M059J (cell line): ENCODE measurements around the gene KIAA1328. TPM values are rescaled to one million over a fixed set of nuclear protein-coding genes. Genes with fewer than 3 reads are reported as not detected.

Experiments
- DNase-seq: peaks from one replicate; pipeline ENCODE4 v3.0.0-alpha.2; 2012; ENCODE audit warnings: low read depth
- total RNA-seq: library from RNA; depleted of rRNA; stranded (reverse); fragments of >200 nt; shearing (Covaris generic); gene quantifications from 2 replicates; pipeline ENCODE4 v1.2.3, GENCODE V29; 2014

KIAA1328 gene
- total RNA-seq, 1 experiment from 2014 or later = 7.4 TPM

DNA sequence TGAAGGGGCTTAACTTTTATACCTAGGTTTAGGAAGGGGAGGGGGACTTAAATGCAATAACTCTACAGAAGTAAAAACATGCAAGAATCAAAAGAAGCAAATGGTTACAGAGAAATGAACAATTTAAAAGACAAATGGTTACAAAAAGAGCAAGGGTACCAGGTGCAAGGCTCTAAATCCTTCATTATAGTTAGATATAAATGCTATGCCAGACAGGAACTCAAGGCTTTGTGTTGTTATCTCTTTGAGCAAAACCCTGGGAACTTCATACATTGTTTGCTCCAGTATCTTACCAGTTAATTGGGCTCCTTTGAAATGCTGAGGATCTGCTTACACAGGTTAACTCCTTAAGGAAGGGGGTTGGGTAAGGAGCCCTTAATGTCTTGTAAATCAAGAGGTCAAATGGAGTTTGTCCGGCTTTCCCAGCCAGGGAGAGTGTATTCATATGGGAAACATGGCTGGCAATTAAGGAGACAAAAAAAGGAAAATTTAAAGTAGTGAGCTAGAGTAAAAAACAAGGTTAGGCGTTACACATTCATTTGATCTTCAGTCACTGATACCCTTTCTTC, 389.2 kb downstream of the KIAA1328 start:
- no peak for DNase-seq

DNA sequence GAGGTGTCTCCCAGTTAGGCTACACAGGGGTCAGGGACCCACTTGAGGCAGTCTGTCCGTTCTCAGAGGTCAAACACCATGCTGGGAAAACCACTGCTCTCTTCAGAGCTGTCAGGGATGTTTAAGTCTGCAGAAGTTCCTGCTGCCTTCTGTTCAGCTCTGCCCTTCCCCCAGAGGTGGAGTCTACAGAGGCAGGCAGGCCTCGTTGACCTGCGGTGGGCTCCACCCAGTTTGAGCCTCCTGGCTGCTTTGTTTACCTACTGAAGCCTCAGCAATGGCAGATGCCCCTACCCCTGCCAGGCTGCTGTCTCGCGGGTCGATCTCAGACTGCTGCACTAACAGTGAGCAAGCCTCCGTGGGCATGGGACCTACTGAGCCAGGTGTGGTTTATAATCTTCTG, 390.3 kb downstream of the KIAA1328 start:
- DNase-seq = no peak

DNA sequence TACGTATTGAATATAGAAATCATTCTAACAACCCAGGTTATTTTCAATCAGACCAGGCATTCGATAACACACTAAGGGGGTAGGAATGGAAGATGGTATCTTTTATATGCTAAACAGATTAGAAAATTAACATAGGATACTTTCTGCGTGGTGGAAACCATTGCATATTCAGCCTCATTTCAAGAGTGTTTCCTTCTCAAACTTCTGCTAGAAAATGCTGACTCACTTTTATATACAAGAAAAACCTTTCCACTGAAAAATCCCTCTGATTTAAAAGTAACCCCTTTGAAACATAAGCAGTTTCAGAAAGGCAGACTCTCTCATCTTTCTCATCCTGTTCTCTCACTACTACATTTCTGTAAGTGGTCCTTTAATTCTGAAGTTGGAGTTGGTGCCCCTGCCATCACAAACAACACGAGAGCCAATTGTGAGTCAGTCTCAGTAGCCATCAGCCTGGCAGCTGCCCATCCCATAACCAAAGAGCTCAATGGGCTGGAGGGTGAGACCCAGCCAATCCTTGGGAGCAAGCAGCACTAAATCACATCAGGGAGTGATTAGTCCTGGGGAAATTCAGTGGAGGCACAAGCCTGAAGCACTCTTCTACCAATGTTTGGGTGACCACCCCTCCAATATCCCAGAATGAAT, 393.5 kb downstream of the KIAA1328 start:
- DNase-seq = no peak

GRCh38 chr18:37222999-37223378, 394.1 kb downstream of the KIAA1328 start:
- no peak for DNase-seq

DNA sequence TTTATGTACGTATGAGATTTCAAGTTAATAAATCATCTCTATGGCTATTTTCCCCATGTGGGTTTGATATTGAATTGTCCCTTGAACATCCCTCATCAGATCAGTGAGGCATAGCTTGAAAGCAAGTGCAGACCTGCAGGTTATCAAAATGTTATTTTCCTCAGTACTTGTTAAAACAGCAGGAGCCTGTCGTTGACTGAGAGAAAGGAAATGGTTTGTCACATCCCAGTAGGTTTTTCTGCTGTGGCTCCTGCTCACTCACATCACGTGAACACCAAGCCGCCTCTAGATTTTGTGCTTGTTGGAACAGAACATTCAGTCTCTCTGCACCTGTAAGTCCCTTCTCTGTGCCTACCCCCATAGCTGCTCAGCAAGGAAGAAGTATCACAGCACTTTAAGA, 396.4 kb downstream of the KIAA1328 start:
- no peak for DNase-seq

DNA sequence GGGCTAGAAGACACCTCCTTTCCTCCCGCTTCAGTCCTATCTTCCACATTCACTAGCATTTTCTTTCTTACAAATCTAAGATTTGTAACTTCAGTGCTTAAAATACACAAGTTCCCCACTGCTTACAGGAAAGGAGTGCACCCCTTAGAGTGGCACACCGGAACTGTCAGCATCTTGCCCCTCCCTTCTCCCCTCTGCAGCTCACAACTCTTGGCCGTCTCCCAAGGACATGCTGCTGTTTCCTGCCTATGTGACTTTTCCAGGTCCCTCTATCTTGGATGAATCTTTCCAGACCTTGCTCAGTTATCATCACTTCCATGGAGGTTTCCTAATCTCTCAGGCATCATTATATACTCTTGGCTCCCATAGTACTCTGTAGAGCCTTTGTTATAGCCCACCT, 401.8 kb downstream of the KIAA1328 start:
- no peak for DNase-seq

DNA sequence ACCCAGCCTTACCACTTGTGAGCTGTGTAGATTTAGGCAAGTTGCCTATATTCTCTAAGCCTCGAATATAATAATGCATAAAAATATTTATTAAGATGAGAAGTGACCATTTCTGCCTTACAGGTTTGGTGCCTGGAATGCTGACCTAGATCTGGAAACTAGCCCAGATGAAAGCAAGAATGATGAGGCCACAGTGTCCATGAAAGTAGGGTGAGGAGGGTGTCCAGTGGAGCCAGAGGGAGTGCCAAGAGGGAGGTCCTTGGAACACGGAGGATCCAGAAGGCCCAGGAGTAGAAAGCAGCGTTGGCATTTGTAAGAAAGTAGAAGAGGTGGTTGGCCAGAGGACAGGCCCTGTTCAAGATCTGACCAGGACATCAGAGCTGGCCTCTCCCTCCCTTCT, 402.3 kb downstream of the KIAA1328 start:
- no peak for DNase-seq

DNA sequence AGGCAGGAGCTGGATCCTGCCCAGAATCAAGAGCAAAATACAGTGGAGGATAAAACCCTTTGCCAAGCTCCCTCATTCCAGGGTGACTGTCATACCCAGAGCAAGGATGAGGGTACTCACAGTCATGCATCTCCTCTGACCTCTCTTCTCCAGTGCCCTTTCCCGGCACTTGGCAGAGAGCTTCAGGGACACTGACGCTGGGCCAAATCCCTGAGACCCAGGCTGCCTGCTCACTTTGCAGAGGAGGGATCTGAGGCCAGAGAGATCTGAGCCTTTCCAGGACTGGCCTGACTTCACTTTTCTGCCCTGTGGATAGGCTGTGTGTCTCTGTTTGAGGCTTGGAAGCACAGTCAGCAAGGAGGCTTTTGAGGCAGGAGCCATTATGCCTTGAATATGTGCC, 406.7 kb downstream of the KIAA1328 start:
- no peak for DNase-seq

DNA sequence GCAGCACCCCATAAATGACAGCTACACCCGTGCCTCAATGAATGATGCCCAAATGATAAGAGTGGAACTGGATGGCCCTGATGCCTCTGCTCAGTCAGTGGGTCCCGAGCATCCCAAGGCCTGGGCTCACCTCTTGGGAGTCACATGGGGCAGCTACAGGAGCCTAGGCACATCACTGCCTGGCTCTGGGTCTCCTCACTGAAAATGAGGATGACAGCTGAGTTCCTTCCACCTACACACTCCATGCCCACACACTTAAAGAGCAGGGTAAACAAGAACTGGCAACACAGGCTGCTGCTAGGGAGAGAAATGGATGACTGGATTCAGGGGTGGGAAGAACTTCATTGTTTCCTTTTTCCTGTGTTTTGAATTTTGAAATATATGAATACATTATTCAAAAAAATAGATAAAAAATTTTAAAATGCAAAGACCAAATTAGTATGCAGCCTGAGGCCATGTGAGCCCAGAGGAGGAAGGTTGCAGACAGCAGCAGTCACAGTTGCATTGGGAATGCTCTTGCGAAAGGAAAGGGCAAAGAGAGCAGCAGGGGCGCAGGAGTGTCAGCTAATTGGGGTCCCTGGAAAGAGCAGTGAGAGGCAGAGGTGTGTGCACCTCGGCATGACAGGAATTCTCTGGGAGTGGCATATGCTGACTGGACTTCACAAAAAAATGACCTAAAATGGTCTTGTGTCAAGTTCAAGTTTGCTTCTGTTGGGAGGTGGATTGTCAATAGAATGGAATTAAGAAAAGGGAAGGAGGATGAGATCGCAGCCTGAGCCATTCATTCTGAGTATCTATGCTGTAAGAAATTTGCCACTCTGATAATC, 409.6 kb downstream of the KIAA1328 start:
- no peak for DNase-seq

- no peak for DNase-seq
These were observed 413.2 kb downstream of the KIAA1328 start for GRCh38 chr18:37242091-37242490.

DNA sequence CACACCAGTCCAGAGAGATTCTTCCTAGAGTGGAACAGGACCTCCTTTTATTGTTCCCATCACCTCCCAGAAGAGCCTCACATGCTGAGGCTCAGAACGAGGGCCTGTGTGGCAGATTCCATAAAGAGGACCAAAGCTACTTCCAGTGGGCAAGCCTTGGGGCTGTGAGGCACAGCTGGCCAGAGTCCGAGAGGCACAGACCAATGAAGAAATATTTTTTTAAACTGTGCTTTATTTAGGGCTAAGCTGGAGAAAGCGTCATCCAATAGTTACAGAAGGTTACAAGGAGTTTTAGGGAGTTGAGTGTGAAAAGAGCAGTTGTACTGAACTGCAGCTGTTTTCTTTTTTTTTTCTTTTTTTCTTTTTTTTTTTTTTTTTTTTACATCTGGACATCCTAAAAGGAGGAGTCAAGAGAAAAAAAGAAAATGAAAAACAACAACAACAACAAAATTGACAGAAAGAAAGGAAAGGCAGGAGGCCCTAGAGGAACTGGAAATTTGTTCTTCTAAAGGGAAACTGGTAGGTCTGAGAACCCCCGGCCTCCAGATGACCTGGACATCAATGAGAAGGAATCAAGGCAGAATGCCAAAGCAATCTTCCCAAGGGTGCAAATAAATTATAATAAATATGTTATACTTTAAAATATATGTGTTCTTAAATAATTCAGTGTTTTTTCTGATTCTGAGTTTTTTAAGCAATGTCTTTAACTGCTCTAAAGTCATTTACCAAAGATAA, 414.1 kb downstream of the KIAA1328 start:
- DNase-seq = no peak

- DNase-seq = no peak
These were observed 414.8 kb downstream of the KIAA1328 start for GRCh38 chr18:37243741-37244140.

DNA sequence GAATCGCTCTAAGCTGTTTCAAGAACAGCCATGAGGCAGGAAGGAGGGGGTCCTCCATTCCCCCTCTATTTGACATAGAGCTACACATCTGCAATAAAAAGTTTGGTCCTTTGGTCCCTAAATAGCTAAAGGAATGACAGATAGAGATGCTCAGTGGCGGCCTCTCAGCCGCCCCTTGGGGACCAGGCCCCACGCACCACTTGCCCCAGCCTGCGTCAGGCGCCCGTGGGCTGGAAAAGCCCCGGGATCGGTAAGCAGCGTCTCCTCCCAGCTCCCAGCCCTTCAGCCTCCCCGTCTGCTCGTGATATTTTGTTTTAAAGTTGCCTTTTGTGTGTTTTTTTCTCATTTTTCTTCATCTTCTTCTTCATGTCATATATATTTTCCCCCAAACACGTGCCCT, 415.7 kb downstream of the KIAA1328 start:
- DNase-seq = no peak

DNA sequence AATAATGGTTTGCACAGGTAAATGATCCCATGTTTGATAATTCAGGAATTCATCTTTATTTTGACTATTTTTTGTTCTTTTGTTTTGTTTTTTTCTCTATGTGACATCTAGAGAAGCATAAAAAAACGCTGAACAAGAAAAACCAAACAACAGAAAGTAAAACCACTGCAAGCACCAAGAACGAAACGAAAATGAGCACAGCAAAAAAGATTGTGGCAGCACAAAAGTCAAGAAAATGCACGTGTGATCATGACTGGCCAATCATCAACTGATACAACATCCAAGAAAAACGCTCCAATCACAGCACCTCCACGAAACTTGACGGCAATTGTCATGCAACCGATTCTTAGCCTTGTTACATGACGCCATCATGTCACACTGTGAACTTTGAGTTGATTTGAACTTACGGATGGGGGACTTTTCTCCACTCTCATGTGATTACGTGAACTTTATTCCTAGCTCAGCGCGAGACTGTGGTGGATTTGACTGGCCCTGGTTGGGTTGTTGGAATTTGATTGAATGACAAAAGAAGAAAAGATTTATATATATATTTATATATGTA, 417.9 kb downstream of the KIAA1328 start:
- DNase-seq = no peak

DNA sequence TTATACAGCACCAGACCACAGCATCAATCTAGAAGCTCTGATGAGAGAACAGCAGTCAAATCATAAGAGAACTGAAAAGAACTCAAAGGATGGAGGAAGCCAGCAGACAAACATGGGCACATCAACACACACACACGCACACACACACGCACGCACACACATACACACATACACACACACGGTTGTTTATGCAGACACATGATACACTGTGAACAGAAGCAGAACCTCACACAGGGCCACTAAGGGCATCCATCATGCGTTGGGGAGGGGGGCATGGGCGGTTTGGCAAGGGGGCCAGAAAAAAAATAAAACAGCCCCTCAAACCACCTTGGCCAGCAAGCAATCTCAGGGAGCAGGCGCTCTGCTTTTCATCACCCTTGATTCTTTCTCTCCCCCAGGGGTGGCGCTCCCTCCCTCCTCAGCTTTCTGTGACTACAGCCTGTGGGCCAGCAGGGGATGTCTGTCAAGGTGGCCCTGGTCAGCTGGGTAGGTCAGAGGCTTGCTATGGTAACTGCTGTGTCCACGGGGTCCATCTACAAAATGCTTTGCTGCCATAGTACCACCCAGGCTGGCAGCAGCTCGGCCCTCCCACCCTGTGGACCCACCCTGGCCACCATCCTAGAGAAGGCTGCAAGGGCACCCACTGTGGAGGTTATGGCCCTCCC, 418.7 kb downstream of the KIAA1328 start:
- DNase-seq = no peak

DNA sequence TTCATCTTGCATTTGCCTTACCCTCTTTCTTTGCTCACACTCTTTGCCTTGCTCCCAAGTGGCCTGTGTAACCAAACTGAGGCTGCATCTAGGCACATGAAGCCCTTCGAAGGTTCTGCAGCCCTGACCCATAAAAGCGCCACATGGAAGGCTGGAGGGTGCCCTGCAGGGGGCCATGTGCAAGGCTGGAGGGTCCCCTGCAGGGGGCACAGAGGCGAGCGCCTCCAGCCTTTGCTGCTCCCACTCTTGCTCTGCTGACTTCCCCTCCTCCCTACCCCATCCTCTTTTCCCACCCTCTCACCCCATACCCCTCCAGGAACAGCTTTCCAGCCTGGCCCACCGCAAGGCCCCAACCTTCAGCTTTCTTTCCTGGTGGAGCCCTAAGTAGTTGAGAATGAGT, 419.4 kb downstream of the KIAA1328 start:
- no peak for DNase-seq

GRCh38 chr18:37249171-37249886, 420.4 kb downstream of the KIAA1328 start:
- DNase-seq = no peak

DNA sequence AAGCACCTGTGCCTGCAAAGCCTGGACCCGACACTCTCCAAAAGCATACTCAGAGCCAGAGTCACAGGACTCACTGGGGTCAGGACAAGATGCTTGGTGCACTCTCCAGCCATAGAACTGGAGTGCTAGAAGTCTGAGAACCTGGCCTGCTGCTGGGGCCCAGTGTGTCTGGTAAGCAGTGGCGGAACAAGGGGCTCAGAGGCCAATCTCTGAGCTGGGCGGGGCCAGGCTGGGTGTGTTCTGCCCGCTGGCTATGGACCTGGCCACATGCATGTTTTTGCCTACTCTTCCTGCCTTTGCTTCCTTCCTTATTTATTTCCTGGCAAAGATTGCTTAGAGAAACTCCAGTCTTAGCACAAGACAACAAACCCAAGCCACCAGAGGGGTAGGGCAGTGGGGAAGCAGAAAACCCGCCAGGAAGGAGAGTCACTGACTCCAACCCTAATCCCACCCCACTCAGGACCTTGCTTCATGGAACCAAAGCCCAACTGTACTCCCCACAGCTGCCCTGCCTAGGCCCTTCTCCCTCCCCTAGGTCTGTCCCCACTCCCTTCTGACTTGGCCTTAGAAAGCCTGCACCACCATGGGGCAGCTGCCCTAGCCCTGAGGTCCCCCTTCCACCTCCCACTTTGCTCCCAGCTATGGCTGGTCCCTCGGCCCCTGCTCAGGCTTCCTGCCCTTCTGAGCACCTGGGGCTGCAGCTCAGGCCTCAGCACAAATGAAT, 421.1 kb downstream of the KIAA1328 start:
- no peak for DNase-seq

GRCh38 chr18:37251679-37252078, 422.8 kb downstream of the KIAA1328 start:
- peak; percentile 12 for DNase-seq

DNA sequence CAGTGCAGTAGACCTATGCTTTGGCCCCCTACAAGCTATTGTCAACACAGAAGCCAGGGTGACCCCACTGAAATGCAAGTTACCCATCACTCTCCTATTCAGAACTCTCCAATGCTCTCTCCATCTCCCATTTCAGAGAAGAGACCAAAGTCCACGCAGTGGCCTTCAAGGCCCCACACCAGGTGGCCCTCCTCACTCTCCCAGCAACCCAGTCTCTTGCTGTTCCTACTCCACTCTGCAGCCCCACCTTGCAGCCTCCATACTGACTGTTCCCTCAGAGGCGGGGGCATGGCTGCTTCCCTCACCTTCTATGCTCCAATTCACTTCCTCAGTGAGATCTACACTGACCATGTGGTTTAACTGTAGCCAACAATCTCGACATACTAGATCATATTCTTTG, 423.4 kb downstream of the KIAA1328 start:
- DNase-seq = no peak
